GM19372 (cell line): Measurements from ENCODE around the gene GNB1.

Source experiments
- ATAC-seq: cut with Tn5 transposase; IDR thresholded peaks from one replicate; pipeline ENCODE4 v1.9.1; 2021; ENCODE audit warnings: mild to moderate bottlenecking, low read depth, moderate library complexity; ENCODE audit not compliant: unreplicated experiment

The GNB1 gene

DNA sequence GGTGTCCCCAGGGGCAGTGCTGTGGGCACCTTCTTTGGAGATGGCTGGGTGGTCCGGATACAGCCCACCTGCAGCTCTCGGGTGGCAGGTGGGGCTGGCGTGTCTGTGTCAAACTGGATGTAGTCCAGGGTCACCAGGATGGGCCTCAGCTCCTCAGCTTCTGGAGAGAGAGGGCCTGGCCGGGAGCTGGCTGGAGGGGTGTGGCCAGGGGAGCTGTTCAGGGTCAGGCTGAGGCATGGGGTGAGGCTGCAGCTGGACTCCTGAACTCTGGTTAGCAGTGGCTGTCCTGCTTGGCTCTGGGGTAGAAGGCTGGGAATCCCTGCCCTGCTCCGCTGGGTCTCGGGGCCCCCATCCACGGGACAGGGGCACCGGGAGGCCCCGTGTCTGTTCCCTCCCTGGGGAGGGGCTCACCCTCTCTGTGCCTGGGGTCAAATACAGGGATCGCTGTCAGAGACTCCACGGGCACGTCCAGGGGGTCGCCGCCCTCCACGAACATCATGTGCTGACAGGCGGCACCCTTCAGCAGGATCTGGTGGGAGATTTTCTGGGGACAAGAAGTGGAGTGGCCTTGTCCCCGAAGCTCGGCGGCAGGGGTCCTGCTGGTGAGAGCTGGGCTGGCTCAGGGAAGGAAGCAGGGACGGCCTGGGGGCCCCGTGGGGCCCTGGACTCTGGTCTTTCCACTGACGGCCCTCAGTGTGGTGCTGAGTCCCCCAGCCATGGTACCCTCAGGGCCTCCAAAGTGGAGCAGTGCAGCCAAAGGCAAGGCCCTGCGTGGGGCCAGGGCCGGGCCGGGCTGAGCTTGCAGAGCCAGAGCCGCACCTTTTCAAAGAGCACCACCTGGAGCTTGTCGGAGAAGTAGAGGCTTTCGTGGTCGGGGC, 32.3 kb upstream of the GNB1 start:
- ATAC-seq: no peak

DNA sequence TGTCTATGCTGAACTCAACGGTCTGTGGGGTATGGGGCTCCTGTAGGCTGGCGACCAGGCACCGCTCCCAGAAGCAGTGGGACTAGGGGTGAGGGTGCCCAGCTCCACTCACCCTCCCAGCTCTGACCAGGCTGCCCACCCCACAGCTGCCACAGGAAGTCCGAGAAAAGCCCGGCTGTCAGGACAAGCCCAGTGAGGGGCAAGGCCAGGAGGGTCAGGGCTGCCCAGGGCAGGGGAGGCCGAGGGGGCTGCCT, 31.7 kb upstream of the GNB1 start:
- ATAC-seq: no peak

DNA sequence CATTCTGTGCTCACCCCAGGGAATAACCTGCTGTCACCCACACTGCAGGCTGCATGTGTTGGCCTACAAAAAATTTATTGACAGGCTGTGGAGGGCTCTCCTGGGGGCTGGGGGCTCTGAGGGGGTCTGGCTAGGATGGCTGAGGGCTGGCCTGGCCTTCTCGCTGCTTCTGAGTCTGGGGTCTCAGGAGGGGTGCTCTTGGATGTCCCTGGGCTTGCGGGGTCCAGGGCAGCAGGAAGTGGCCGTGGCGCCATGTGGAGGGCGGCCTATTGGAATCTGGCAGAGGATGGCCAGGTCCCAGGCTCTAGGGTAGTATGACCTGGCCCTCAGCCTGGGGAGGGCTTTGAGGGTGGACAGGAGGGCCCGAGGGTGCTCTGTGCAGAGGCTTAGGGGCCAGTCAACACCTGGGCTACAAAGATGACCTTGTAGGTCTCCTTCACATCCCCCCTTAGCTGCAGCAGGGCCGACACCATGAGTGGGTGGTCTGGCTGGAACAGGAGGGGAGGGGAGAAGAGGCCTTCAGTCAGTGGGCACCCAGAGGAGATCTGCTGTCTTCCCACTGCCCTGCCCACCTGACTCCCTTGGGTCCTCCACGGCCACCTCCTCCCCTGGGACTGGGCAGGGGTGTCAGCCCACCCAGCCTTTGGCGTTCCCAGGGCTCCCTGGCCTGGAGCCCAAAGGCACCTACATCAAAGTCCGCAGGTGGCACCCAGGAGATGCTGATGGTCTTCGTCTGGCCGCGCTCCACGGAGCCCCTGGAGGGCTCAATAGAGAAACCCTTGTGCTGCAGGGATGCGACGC, 31.2 kb upstream of the GNB1 start:
- ATAC-seq: no peak

DNA sequence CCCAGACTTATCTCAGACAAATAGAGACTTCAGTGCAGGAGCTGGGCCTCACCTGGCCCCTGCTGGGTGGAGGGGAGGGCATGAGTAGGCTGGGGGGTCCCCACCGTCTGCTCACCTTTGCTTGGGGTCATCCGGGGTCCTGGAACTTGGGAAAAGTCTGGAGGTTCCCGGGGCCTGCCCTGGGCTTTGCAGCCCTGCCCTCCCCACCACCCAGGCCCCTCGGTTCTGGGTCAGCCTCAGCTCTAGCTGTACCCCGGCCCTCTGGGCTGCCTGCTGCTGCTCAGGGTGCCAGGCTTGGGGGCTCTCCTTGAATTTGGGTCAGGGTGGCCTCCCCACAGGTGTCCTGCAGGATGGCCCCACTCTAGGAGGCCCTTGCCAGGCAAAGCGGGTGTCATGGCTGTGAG, 30.6 kb upstream of the GNB1 start:
- no peak for ATAC-seq

DNA sequence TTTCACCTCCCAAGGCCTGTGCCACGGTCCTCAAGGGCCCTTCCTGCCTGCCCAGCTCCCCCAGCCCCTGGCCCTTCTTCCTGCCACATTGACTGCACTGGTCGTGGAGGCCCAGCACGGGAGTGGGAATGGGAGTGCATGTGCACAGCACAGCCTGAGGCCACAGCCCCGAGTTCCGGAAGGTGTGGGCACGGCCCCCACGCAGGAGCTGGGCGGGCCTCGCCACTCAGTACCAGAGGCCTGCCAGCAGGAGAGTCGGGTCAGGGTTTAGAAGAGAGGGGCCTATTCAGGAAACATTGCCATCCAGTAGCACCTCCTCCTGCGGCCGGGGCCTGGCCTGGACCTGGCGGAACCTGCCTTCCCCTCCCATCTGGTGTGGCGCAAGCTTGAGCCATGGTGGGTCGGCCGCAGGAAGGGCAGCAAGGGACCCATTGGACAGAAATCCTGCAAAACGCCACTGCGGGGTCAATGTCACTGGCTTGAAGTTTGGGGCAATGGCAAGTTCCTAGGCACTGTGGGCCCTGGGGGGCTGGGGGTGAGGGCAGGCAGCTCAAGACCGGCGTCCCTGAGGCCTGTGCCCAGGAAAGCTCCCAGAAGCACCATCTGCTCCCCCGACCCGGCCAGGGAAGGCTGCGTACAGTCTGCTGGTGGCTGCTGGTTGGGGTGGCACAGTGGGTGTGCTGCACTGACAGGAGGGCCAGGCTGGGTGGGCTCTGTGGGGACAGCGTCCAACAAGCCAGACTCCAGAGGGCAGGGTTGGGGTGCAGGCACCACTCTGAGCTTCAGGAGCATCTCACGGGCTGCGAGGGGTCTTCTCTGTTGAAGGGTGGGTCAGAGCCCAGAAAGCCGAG, 29.9 kb upstream of the GNB1 start:
- ATAC-seq: no peak

DNA sequence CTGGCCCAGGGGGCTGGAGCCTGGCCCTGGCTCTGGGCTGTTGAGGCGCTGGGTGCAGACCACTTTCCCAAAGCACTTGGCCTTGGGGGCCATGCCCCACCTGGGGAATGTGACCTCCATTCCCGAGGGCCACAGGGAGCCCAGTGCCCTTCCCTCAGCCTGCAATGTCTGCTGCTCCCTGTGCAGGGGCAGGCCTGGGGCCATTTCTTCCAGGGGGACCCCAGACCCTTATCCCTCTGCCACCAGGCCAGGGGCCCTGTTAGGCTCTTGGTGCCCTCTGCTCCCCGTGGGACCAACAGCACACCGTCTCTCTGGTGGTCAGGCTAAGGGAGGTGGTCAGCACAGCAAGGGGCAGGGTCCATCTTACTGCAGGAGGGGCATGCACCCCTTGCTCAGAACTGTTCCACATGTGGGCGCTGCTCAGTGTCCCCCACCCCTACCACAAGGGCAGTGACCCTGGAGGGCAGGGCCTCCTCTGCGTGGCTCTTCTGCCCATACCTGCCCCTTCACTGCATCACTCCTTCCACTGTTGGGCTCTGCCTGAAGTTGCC, 29.2 kb upstream of the GNB1 start:
- ATAC-seq: no peak

DNA sequence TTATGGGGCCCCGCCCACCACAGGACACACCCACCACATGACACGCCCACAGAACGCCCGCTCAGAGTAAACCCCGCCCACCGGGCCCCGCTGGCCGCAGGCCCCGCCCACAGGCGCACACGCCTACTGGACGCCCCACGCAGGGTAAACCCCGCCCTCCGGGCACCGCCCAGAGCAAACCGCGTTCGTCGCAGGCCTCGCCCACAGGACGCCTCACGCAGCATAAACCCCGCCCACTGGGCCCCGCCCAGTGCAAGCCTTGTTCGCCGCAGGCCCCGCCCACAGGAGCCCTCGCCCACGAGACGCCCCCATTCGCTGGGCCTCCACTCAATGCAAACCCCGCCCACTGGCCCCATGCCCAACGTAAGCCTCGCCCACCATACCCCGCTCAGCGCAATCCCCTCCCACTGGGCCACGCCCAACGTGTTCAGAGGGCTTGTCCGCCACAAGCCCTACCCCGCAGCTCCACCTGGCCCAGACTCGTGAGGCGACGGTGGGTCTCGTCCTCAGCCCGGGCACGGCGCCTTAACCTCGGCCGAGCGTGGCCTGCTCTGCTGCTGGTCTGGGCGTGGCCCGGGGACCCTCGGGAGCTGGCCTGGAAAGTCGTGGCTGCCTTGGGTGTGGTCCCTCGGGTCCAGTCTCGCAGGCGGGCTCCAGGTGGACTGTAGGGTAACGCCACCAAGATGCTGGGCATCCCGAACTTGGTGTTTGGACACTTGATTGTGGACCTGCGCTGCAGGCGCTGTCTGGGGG, 28.6 kb upstream of the GNB1 start:
- ATAC-seq: peak; percentile 84

DNA sequence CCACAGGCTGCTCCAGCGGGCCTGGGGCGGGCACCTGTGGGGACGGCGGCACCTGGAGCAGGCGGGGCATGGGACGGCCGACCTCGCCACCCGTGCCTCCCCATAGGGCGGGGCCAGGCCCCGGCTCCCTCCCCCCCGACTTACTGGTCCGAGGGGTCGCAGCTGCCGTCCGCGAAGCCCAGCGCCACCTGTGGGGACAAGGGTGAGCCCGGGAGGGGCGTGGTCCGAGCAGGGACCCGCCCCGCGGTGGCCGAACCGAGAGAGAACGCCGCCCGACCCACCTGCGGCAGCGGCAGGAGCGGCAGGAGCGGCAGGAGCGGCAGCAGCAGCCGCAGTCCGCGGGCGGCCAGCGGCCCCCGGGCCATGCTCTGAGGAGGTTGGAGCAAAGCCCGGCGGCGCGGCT, 28.0 kb upstream of the GNB1 start, which contains the start of gene TMEM52:
TSS of gene TMEM52 (minus strand) at position 379 of the 403 bp plus-strand sequence. CDS start at position 365, 14 bp downstream.
- ATAC-seq: no peak

DNA sequence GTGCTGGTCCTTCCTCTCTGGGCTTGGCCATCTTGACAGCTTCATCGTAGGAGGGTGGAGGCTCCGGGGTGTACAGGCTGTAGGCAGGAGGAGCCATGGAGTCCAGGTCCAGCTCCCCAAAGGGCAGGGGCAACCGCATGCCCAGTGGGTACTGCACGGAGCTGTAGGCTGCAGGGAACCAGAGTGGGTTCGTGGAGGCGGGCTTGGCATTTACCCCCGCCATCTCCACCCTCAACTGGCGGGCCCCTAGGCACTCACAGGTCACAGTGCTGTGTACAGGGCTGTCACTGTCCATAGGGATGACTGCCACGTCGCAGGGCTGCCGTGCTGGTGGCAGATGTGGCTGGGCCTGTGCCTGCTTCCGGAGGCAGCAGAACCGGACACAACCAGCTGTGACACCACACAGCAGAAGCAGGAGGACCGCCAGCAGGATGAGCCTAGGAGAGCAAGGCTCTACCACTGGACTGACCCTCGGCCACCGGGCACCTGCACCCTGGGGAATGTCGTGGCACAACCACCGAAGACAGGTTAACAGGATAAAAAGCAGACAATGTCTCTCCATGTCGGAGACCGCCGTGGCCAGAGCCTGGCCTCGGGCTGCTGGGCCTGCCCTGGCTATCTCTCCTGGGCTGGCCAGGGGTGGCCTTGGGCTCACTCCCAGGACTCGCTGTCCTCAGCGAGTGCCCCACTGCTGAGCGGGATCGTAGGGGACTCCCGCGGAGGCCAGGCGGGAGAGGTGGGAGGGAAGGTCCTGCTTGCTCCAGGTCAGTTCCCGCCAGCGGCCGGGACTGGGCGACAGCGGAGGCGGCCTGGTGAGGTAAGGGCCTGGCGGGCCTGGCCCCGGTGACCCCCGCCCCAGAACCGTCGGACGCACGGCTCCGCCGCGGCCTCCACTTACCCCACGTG, 27.4 kb upstream of the GNB1 start:
- ATAC-seq: no peak

DNA sequence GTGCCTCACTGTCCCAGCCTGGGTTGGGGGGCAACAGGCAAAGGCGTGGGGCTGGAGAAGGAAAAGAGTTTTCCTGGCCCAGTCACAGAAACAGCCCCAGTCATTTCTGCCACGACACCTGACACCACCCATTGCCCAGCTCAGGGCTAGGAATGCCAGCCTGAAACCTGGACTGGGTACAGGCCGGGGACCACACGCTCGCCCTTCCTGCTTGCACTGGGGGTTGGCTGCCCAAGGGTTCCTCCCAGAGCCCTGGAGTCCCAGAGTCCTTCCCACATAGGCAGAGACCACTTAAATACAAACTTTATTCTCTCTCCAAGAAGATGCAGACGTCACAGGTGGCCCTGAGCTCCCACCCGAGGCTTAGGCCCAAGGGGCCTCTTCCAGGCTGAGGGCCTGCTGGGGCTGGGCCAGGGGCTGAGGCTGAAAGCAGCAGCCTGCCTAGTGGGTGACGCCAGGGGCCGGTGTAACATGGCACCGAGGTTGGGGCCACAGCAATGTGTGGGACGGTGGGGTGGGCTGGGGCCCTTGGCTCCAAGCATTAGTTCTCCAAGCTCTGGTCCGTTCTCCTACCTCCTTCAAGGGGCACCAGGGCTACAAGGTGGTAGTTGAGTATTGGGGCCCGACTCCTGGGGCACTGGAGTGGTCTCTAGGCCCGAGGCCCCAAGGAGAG, 26.6 kb upstream of the GNB1 start:
- ATAC-seq: no peak

DNA sequence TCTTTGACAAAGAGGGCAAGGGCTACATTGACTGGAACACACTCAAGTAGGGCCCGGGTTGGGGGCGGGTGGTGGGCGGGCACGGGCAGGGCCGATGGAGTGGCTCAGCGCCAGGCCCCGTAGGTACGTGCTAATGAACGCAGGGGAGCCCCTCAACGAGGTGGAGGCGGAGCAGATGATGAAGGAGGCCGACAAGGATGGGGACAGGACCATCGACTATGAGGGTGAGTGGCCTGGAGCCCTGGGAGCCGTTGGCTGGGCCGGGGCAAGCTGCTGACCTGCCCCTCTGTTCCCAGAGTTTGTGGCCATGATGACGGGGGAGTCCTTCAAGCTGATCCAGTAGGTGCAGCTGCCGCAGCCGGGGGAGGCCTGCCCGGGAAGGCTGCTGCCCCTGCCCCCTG, 26.0 kb upstream of the GNB1 start:
- ATAC-seq: no peak

DNA sequence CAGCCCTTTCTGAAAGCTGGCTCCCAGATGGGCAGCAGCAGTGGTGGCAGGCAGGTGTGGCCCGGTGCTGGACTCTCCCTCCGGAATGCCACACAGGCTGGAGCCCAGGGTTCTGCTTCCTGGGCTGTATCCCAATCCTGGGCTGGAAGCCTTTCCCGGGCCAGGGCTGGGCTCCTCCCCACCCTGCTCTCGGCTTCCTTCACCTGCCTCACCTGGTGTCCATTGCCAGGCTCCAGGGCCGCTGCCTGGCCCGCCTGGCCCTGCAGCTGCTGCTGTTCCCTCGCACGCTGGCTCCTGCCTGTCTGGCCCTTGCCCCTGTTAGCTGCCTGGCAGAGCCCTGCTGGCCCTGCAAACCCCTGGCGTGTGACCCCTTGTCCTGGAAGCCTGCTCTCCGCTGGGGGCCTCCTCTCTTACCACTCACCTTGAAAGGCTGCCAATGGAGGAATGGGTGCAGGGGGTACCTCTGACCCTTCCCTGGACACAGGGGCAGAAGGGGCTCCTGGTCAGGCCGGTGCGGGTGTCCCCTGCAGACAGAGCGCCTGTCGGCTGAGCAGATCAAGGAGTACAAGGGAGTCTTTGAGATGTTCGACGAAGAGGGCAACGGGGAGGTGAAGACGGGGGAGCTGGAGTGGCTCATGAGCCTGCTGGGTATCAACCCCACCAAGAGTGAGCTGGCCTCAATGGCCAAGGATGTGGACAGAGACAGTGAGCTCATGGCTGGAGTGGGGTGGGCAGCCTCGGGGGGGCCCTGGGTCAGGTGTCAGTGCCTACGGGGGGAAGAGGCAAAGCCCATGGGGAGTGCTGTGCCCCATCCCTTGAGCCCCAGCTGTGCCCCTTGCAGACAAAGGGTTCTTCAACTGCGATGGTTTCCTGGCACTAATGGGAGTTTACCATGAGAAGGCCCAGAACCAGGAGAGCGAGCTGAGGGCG, 25.3 kb upstream of the GNB1 start:
- ATAC-seq: no peak

DNA sequence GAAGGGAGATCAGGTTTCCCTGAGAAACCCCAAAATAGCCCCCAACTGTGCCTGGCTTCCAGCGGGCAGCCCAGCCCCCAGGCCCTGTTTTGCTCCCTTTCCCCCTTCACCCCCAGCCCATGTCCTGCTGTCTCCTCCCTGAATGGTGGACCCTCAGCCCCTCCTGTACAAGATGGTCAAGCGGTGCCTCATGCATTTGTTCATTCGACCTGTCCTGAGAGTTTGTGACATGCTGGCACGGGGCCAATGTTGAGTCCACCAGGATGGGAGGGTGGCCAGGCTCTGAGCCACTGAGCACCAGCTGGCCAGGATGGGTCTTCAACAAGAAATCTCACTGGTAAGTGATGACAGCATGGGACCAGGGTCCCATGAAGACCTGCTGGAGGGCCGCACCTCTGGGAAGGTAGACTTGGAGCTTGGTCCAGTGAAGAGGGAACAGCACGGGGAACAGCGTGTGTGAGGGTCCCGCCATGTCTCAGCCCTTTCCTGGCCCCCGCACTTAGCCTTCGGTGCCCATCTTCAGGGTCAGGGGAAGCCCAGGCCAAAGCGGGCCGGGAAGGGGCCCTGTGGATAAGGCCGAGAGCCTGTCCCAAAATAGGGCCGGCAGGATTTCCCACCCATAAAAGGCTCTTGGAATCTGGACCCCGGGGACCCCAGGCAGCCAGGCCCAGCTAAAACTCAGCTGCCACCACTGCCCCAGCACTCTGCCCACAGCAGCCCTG, 24.2 kb upstream of the GNB1 start, which contains the start of gene CALML6:
TSS of gene CALML6 (plus strand) at position 290 of the 722 bp plus-strand sequence. CDS start at position 311, 21 bp downstream.
- ATAC-seq: no peak

DNA sequence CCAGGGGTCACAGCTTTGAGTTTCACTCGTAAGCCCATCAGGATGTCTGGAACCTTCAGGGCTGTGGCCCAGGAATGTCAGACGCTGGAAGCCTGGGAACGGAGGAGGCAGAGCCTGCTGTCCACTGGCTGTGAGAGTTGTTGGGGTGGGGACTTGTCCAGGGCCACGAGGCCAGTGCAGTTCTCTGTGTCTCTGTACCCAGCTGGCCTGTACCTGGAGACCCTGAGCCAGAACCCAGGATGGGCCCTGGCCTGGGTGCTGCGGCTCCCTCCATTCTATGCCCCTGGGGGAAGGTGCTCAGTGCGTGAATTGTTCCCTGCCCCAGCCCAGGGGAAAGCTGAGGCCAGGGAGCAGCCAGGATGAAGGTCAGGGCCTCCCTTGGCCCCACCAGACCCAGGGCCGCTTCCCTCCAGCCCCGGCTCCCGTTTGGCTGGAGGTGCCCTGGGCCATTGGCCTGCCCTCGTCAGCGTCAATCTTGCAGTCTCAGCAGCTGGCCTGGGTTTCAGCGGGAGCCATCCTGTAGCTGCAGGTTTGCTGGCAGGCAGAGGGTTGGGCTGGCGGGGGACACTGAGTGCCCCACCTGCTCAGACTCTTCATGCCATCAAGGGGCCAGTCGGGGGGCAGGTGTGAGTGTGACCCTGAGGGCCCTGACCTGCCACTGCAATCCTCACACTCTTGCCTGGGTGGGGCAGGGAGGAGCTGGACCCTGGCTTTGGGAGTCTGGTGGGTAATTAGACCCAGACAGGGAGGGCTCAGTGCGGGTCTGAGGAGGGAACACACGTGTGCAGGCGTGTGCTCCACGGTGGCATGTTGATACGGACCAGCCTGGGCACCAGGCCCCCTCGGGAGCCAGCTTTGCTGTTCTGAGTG, 23.4 kb upstream of the GNB1 start:
- ATAC-seq: no peak

DNA sequence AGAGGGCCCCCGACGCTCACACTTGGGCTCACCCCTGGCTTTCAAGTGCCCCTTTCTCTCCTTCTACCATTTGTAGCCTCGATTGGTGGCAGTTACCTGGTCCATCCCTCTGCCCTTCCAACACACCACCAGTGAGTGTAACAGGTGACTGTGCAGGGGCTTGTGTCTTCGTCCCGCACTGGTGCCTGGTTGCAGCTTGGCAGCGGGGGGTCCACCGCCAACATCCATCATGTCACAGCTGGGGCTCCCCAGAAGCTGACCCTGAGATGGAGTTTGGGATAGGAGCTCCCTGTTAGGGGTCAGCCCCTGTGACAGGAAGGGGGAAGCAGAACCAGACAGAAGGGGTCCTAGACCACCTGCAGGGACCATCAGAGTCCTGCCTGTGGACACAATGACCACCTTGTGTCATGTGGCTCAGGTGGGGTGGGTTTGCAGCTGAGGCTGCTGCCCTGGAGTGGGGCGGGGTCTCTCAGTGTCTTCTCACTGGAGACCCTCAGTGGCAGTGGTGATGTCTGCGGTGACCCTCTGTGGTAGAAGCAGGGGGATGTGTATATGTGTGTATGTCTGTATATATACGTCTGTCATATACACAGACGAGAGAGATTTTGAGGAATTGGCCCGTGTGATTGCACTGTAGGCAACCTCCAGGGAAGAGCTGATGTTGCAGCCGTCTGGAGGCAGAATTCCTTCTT, 20.6 kb upstream of the GNB1 start:
- no peak for ATAC-seq
